Measurements from ENCODE around the gene C17orf100.

GRCh38 chr17:6681176-6681575 lies 29.6 kb downstream of the C17orf100 start:
- TF ChIP-seq CTCF (conservative IDR thresholded peaks at IDR 0.05 in 1 of 2, IDR thresholded peaks at IDR 0.05 in 1 of 2; ENCODE audit: low read depth in 1 of 2, low read length in 2 of 2) (no peak), EZH2 (IDR thresholded peaks at IDR 0.05; ENCODE audit: low read length, missing control alignments) (no peak)
